HG02973 (cell line): ENCODE data around the gene PDZK1IP1.

Experiments used
- ATAC-seq: cut with Tn5 transposase; IDR thresholded peaks from one replicate; pipeline ENCODE4 v1.9.1; 2021; ENCODE audit warnings: moderate library complexity; ENCODE audit not compliant: unreplicated experiment

PDZK1IP1 gene, protein sequence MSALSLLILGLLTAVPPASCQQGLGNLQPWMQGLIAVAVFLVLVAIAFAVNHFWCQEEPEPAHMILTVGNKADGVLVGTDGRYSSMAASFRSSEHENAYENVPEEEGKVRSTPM

DNA sequence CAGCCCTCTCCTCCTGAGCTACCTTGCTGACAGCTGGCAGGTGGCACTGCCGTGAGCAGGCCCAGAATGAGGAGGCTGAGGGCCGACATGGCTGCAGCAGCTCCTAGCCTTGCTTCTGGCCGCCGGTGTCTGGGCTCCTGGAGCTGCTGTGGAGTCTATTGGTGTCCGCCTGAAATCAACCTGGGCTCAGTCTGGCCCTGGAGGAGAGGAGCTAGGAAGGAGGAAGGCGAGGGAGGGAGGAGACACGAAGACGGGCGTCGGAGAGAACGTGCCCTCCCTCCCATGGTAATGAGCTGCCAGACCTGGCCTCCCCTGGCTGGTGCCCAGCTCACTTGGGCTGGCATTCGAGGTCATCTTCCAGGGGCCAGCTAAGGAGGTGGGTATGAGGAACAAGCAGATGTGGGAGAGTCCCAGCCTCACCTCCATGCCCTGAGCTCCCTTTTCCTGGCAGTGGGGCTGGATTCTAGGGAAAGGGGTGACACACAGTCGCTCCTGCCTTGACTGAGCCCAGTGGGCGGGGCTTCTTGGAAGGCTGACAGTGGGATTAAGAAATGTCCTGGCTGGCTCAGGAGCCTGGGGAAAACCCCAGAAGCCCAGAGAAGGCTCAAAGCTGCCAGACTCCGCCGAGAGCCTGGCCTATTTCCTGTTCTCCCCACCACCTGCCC is at the start of gene PDZK1IP1:
Gene PDZK1IP1, minus strand, starts transcription at position 193 of the 665 bp plus-strand sequence. Its CDS starts 104 bp downstream, at position 89.
- ATAC-seq, result no peak

DNA sequence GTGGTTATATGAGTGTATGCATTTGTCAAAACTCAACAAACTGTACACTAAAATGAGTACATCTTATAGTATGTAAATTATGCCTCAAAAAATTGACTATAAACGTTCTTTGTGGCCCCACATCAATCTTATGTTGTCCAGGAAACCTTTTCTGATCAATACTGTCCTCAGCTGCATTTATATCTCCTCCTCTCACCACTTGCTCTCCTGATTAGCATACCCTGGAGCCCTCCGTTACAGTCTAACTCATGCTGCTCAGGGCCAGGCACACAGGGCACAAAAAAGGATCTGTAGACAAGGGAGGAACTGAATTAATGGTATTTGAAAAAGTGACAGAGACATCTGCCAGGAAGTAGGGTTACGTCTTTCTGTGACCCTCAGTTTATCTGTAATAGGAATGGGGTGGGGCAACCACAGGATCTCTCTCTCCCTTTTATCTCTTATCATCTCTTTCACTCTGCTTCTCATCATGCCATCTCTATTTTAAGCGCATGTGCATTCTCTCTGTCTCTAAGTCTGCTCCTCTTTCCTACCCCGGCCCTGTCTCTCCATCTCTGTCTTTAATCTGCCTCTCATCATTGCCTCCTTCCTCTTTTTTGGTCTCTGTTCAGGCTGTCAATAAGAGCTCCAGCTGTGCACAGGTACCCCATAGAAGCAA is 49.2 kb upstream of the PDZK1IP1 start:
- ATAC-seq, result no peak

DNA sequence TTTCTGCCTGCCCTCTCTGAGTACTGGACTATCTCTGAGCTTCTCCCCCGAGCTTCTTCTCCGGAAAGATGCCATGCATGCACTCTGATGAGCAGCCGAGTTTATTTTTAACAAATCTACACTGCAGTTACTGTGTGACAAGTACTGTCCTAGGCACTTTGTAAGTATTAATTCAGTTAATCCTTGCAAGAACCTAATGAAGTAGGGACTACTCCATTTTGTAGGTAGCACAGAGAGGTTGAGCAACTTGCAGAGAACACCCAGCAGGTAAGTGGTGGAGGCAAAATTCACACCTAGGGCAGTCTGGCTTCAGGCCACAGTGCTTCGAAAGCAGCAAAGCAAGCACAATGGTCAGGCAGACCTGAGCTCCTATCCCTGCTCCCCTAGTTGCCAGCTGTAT is 46.0 kb upstream of the PDZK1IP1 start:
- ATAC-seq, result no peak

DNA sequence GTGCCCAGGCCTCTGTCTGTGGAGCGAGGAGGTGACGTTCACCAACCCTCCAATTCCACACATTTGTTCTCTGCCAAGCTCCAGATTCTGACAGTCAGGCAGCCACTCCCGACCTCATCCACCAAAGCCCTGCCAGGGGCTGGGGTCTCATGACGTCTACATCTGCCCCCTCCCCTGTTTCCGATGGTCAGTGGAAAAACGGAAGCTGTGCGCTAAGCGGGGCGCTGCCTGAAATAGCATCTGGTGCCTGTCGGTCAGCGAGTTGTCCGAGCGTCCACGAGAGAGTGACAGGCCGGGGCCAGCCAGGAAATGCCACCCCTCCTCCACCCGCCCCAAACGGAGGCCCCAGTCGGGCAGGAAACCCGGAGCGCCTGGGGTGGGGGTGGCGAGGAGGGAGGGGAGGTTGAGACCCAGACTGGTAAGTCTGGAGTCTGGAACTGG is 45.4 kb upstream of the PDZK1IP1 start:
- no peak for ATAC-seq

DNA sequence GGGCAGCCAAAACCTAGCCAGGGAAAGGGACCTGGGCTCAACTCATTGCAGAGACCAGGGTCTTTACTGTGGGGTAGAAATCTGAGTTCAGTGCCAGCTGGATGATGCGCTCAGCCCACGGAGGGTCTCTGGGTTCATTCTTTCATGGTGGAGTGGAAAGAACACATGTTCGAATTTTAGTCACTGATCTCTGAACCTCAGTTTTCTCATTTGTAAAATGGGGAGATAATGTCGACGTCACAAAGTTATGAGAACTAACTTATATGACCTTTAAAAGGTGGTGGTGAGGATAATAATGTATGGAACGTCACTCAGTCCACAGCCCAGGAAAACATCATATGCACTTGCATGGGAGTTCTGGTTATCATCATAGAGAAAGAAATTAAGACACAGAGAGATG is 43.4 kb upstream of the PDZK1IP1 start:
- no peak for ATAC-seq

DNA sequence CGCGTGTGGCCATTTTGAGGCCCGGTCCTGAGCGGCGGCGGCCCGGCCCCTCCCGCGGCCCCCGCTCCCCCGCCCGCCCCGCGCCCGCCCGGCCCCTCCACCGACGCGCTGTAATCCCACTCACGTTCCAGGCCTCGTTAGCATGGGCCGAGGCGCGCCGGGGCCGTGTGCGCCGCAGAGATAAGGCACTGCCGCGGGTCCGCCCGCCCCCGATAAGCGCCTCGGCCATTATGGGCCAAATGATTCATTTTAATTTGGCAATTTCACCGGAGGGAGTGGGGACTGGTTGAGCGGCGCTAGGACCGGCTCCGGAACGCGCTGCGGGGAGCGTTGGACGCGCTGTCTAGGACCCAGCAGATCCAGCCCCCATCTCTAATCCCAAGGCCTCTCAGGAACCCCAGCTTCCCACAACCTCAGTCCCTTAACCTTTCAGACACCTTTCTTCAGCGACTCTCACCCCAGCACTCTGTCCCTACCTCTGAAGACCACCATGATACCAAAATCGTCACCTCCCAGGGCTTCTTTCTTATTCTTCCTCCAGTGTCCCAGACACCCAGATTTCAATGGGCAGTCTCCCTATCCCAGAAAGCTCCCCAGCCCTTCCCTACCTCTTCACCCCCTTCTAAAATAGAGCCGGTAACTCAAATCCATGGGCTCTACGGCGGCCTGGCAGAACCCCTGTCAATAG is 42.5 kb upstream of the PDZK1IP1 start, which contains the start of gene TAL1:
Gene TAL1, minus strand, starts transcription at position 39 of the 688 bp plus-strand sequence. CDS start 6,337 bp downstream, outside the sequence.
- no peak for ATAC-seq

DNA sequence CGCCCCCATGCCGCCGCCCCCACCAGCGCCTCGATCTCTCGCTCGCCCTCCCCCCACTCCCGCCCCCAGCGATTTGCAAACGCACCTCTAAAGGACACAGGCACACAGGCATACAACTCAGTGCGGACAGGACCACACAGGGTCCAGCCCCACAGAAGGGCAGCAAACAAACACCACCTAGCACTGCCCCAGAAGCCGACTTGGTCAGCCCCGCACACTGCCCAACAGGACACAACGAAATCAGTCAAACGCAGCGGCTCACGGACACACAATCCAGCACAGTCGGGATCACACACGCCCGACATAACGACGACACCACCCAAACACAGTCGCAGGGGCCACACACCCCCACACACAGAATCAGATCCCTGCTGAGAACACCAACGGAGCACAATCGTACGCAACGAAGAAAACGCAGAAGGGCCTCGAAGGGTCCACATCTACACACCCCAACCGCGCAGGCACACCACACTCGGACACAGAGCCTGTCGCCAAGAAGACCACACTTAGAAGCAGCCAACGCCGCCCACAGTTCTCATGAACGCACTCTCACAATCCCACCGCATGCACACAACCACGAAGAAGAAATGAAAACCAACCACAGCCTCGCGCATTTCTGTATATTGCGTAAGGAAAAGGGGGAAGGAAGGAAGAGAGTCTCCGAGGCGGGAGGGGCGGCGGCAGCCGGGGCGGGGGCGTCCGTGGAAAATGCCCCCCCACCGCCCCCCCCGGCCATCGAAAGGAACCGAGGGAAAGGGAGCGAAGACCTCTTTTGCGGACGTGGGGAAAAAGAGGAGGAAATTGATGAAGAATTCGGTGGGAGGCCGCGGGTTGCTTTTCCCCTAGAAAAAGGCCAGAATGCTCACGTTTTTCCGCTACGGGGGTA is 41.7 kb upstream of the PDZK1IP1 start:
- no peak for ATAC-seq

DNA sequence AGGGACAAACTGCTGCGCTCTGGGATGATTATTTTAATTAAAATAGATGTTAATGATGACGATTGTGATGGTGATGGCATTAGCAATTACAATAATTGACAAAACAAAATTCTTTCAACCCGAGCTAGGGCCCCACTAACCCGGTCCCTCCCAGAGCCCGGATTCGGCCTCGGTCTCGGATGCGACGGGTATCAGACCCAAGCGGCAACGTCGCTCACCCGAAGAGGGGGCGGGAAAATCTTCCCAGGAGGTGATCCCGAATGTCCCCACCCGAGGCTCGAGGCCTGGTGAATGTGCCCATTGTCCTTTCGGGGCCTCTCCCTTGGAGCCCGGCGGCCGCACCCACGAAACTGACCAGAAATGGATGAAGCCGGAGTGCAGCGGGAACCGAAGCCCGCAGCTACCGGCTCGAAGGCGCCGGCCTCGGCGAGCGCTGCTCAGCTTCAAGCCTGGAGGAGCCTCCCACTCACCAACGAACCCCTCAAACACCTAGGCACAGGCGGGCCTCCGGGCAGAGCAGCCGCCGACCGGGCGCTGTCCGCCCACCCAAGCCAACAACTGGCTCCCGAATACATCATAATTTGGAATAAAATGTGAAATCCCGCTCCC is 41.0 kb upstream of the PDZK1IP1 start:
- ATAC-seq, result no peak

DNA sequence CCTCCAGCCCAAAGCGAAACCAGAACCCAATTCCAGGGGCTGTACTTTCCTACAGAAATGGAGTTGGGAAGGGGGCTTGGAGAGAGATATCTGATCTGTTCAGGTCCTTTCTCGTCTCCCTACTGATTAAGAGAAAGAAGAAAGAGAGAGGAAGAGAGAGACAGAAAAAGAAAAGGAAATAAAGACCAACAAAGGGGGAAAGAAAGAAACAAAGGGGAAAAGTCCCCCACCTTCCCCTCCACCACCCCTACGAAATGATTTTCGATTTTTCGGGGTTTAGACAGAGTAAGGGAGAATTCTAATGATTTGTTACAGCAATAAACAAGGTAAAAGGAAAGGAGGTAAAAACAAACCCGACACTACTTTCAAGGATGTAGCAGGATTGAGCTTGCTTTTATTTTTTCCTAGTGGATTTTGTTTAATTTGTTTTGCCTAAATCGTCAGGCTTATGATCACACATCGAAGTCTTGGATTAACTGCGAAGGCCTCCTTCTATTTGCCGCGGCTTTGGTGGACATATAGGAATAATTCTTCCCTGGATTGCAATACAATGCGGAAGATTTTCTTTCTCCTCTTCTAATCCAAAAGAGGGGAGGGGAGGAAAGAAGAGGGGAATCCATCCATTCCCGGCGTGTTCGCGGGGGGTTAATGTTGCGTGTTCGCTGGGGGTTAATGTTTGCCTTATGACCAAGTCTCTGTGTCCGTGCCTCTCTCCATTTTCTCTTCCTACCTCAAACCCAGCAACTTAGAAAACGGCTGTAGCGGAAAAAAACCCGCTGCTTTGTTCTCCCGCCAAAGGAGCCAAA is 40.3 kb upstream of the PDZK1IP1 start:
- no peak for ATAC-seq

DNA sequence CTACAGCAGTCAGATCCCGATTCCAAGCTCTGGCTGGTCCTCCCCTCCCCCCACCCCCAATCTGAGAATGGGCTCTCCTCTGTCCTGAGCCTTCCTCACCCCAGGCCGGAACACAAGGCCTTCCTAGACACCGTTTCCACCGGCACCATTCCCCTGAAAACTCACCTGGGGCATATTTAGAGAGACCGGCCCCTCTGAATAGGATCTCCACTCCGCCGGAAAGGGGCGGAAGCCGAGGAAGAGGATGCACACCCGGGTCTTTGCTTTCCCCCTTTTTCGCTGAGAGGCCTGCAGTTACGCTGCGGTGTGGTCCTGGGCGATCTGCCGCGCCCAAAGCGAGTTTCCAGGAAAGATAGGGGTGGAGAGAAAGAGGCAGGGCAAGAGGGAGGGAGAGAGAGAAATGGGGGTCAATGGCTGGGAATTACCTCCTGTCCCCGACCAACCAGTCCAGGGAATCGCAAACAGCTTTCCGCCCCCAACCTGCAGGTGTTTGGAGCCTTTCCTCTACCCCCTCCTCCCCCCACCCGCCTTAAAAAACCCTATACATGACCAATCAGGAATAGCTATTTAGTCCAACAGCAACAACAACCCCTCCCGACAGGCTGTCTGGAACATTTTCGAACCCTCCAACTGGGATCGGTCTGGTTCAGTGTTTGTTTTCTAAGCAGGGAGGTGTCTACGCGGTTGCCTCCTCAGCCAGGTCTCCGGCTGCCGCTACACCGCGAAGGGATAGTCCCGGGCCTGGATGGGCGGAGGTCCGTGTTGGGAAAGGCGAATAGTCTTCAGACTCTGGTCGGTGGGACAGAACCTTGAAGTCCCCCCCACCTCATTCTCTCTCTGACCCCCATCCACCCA is 39.4 kb upstream of the PDZK1IP1 start:
- no peak for ATAC-seq

DNA sequence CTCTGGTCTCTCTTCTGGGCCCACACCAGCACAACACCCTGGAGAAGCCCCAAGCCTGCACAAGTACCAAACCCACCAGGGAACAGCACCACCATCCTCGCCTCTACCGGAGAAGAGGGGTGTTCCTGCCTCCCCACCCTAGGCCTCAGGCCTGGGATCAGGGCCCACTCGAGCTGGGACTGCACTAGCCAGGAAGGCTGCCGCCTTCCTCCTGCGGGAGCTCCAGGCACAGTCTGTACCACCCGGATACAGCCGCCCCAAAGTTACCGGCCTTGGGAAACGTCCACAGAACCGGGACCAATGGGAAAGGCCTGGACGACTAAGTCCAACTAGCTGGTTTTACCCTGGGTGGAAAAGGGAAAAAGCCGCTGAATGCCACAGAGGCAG is 38.8 kb upstream of the PDZK1IP1 start:
- ATAC-seq, result no peak

DNA sequence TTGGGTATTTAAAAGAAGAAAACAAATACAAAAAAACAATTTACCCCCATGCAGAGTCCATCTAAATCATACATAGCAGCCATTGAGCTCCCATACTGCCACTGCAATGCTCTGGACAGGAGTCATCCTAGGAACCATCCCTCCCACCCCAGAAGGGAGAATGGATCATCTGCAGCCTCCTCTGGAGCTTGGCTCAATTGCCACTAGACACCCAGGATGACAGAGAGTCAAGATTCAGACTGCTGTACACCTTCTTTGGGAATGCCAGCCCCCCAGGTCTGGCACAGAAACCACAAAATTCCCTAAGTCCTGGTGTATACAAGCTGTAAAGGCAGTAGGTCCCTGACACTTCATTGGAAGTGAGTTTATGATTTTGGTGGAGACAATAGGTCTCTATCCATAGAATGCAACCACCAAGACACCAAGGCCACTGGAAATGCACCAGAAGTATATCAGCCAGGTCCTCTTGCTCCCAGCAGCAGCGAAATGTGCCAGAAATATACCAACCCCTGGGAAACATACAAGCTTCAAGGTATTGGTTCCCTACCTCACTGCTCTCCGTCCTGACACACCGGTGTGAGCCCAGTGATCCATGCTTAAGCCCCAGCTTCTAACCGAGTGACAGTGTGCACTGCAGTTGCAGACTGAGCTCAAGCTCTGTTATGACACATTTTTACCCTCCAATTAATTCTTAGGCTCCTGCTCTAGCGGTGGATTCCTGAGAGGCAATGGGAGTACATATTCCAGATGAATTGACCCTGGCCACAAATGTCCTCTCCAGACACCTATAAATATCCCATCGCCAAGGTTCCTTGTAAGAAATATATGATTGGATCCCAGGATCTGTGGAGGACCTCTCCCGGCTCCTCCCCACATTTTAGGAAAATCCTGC is 37.8 kb upstream of the PDZK1IP1 start:
- no peak for ATAC-seq

DNA sequence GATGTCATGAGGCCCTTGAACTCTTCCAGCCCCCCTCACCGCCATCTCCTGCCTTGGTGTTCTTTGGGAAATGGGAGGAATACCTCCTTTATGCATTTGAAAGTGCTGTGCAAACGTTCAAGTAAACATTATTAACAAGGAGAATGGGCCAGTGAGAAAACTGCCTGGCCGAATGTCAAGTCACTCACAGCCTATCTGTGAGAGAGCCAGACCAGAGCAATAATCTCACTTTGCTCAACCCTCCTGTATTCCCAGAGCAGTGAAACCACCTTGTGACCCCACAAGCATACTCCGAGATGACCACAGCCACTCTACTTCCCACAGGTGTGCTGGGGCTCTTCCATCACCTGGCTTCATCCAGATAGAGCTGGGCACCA is 37.0 kb upstream of the PDZK1IP1 start:
- ATAC-seq, result no peak

DNA sequence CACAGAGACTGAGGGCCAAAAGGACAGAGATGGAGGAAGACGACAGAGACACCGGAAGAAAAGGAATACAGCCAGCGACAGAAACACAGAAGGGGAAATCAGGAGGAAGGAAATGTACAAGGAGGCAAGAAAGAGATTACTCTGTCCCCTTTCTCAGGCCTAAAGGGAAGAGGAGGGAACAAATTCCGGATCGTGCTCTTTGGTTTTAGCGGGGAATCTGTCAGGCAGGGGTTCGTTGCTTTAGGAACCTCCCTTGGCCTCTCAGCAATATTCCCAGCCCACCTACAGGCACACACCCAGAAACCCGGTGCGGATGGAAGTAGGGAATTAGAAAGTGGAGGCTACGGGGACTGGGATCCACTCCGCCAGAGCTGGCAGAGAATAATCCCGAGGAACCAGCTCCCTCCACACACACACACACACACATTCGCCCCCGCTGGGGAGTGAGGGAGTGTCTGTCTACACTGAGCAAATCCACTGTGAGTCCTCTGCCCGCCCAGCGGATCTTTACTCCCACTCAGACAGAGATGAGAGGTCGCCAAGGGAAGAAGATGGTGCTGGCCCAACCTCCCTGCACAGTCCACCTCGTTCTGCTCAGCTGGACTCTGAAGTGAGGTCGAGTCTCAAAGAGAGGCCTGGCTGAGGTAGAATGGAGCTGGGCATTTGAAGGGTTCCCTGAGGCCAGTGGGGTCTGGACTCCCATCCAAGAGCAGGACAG is 36.4 kb upstream of the PDZK1IP1 start:
- no peak for ATAC-seq

DNA sequence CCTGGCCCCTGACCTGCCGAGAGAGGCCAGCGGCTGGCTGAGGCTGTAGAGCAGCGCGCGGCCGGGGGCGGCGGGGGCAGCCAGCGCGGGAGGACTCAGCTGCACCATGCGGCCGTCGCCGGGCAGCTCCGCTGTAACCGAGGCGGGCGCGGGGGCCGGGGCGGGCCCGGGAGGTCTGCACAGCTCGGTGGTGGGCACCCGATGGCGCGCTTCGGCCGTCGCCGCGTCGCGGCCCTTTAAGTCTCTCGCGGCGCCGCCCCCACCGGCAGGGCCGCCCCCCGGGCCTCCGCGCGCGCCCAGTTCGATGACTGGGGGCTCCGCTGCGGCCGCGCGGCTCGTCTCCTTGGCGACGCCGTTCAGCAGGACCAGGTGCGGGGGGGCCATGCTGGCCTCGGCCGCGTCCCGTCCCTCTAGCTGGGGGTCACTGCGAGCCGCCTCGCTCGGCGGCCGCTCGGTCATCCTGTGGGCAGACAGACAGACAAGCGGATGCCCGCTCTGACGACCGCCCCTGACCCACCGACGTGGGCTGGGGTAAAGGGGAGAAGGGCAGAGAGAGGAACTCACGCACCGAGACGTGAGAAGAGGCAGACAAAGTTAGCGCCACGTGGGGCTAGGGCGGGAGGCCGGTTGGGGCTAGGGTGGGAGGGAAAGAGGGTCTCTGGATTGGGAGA is 35.7 kb upstream of the PDZK1IP1 start:
- no peak for ATAC-seq

DNA sequence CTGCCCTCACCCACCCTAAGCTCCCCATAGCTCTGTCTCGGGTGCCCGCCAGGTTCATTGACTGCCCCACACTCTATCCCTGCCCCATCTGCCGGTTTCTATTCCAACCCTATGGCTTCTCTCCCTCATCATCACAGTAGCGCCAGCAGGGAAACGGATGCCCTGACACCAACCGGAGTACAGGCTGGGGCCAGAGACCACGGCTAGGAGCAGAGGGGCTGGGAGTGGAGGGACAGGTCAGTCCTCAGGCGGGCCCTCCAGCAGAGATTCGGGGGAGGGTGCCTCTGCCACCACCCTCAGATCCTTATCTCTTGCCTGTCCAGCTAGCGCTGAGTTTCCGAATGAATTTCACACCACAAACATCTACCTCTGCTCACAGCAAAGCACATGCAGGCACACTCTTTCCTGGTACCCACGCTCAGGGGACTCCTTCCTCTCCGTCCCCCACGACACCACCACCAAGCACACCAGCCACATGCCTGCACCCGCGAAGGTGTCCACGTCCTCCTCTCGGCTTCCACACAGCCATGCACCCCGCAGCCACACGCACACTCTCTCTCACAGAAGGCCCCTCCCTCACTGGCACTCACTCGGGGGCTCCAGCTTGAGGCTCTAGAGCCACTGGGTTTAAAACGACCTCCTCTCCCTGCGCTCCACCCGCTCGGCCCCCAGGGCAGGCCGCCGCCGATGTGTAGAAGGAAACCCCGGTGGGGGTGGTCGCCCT is 35.0 kb upstream of the PDZK1IP1 start:
- no peak for ATAC-seq
